SK-N-MC (cell line): Measurements from ENCODE around the gene UPP1.

Experiments used
- DNase-seq: peaks from one replicate; pipeline ENCODE4 v3.0.0-alpha.2; 2011; ENCODE audit warnings: low read depth, low spot score
- H3K27ac ChIP-seq: fragments of 200-600 bp; sonication (generic); 2 replicates; pipeline ENCODE4 v1.5.1; 2016; ENCODE audit warnings: mixed run types
- H3K36me3 ChIP-seq: fragments of 200-600 bp; sonication (generic); 2 replicates; pipeline ENCODE4 v1.6.1; 2017; ENCODE audit warnings: antibody characterized with exemption, low read length, mixed read lengths; ENCODE audit not compliant: insufficient read depth
- H3K4me3 ChIP-seq: fragments of 200-600 bp; sonication (generic); 2 replicates; pipeline ENCODE4 v1.5.1; 2016
- H3K9ac ChIP-seq: fragments of 200-600 bp; sonication (generic); 2 replicates; pipeline ENCODE4 v1.8.0; 2017; ENCODE audit warnings: mixed run types, mixed read lengths; ENCODE audit not compliant: insufficient read length
- H3K9me3 ChIP-seq: fragments of 200-600 bp; sonication (generic); 2 replicates; pipeline ENCODE4 v1.6.1; 2017; ENCODE audit warnings: low read depth, mild to moderate bottlenecking, antibody characterized with exemption, low read length, moderate library complexity, mixed read lengths
- EZH2 ChIP-seq: fragments of 200-600 bp; sonication (generic); IDR thresholded peaks from one replicate; pipeline ENCODE4 v1.6.1; 2017; ENCODE audit warnings: antibody characterized with exemption
- FOXP2 ChIP-seq: optimal IDR thresholded peaks from 2 replicates; pipeline ENCODE3; 2011; ENCODE audit warnings: mild to moderate bottlenecking, moderate library complexity; ENCODE audit not compliant: insufficient read depth; ENCODE audit errors: extremely low read length, control extremely low read depth
- POLR2AphosphoS5 ChIP-seq: IDR thresholded peaks from 2 replicates; pipeline ENCODE4 v1.6.1; 2012; ENCODE audit warnings: mild to moderate bottlenecking, low read depth, low read length, borderline replicate concordance

UPP1 gene

GRCh38 chr7:48049850-48050249, 39.2 kb upstream of the UPP1 start:
- Histone ChIP-seq H3K9me3 (no peaks in the 10 kb centered on the region), H3K4me3 (no peak overlapping the region), H3K36me3 (no peaks in the 10 kb centered on the region), H3K9ac (no peak overlapping the region), H3K27ac (no peak overlapping the region)
- DNase-seq: no peak
- no peak for TF ChIP-seq EZH2
- no peak for TF ChIP-seq FOXP2
- no peak for TF ChIP-seq POLR2AphosphoS5

- Histone ChIP-seq H3K36me3 (no peaks in the 10 kb centered on the region), H3K27ac (no peak overlapping the region), H3K9me3 (no peaks in the 10 kb centered on the region), H3K9ac (no peak overlapping the region), H3K4me3 (no peak overlapping the region)
- DNase-seq: no peak
- TF ChIP-seq POLR2AphosphoS5 (no peak), EZH2 (no peak), FOXP2 (no peak)
Measured at GRCh38 chr7:48052748-48053147, 36.3 kb upstream of the UPP1 start.

- Histone ChIP-seq H3K4me3 (no peak overlapping the region), H3K36me3 (no peaks in the 10 kb centered on the region), H3K9ac (no peak overlapping the region), H3K9me3 (no peaks in the 10 kb centered on the region), H3K27ac (no peak overlapping the region)
- no peak for DNase-seq
- TF ChIP-seq EZH2: no peak
- TF ChIP-seq POLR2AphosphoS5: no peak
- no peak for TF ChIP-seq FOXP2
Measured at GRCh38 chr7:48053736-48054135, 35.3 kb upstream of the UPP1 start.

DNA sequence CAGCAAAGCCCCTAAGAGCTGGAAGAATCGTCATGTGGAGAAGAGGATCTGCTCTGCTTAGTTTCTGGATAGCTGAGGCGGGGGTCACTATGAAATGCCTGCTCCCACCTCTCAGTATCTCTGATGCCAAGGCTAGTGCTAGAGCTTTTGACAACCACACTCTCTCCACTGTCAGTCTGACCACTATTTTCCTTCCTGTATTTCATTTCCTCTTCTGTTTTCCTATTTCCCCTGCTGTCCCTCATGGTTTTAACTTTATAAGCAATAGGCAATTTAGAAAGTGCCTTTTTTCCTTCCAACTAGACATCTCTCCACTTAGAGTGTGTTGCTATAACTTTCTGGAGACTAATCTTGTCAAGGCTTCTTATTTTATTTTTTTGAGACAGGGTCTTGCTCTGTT, 30.1 kb upstream of the UPP1 start:
- Histone ChIP-seq H3K9me3 (no peaks in the 10 kb centered on the region), H3K4me3 (no peak overlapping the region), H3K27ac (no peak overlapping the region), H3K36me3 (no peaks in the 10 kb centered on the region), H3K9ac (no peak overlapping the region)
- TF ChIP-seq EZH2 (no peak), POLR2AphosphoS5 (no peak), FOXP2 (no peak)
- DNase-seq: no peak

- Histone ChIP-seq H3K9me3 (no peaks in the 10 kb centered on the region), H3K4me3 (no peak overlapping the region), H3K27ac (no peak overlapping the region), H3K9ac (no peak overlapping the region), H3K36me3 (no peaks in the 10 kb centered on the region)
- no peak for DNase-seq
- TF ChIP-seq EZH2: no peak
- no peak for TF ChIP-seq FOXP2
- no peak for TF ChIP-seq POLR2AphosphoS5
Measured at GRCh38 chr7:48059706-48060105, 29.4 kb upstream of the UPP1 start.

- no peak overlapping the region for H3K4me3 ChIP-seq
- TF ChIP-seq POLR2AphosphoS5 (no peak), EZH2 (no peak), FOXP2 (no peak)
- H3K36me3 ChIP-seq: no peaks in the 10 kb centered on the region
Measured at GRCh38 chr7:48063985-48064384, 25.1 kb upstream of the UPP1 start.

DNA sequence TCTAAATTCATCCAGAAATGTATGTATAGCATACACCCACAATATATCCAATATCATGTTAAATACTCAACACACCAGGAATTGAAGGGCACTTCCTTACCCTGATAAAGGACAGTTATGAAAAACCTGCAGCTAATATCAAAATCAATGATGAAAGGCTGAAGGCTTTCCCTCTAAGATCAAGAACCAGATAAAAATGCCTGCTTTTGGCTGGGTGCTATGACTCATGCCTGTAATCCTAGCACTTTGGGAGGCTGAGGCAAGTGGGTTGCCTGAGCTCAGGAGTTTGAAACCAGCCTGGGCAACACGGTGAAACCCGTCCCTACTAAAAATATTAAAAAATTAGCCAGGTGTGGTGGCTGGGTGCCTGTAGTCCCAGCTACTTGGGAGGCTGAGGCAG, 21.6 kb upstream of the UPP1 start:
- H3K9me3 ChIP-seq: no peaks in the 10 kb centered on the region
- no peak overlapping the region for H3K4me3 ChIP-seq
- H3K9ac ChIP-seq: no peak overlapping the region
- no peak for DNase-seq
- no peak overlapping the region for H3K27ac ChIP-seq
- TF ChIP-seq POLR2AphosphoS5 (no peak), EZH2 (no peak), FOXP2 (no peak)
- no peaks in the 10 kb centered on the region for H3K36me3 ChIP-seq

More at GRCh38 chr7:48063985-48064384, 25.1 kb upstream of the UPP1 start:
- H3K9ac ChIP-seq: no peak overlapping the region
- H3K27ac ChIP-seq: no peak overlapping the region
- H3K9me3 ChIP-seq: no peaks in the 10 kb centered on the region
- DNase-seq: no peak

GRCh38 chr7:48074204-48074654, 14.8 kb upstream of the UPP1 start:
- no peaks in the 10 kb centered on the region for H3K36me3 ChIP-seq
- H3K9me3 ChIP-seq: no peaks in the 10 kb centered on the region
- no peak for DNase-seq
- no peak overlapping the region for H3K4me3 ChIP-seq
- TF ChIP-seq FOXP2 (no peak), POLR2AphosphoS5 (no peak), EZH2 (no peak)
- H3K27ac ChIP-seq: no peak overlapping the region
- no peak overlapping the region for H3K9ac ChIP-seq

DNA sequence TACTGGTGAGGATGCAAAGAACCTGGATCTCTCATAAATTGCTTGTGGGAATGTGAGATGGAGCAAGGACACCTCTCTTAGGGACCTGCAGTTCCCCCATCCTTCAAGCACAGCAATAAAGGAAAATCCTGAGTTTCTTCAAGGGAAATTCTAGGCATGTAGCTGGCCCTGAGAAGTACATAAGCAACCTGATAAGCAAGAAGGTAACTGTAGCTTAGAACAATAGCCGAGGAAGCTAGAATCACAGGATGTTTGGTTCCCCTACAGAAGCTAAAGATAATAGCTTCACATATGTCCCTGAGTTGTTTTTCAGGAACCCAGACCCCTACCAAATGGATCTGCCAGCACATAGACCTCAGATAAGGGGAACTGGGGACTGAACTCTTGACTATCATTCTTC, 11.6 kb upstream of the UPP1 start:
- Histone ChIP-seq H3K9ac (no peak overlapping the region), H3K9me3 (no peaks in the 10 kb centered on the region), H3K4me3 (no peak overlapping the region), H3K36me3 (no peaks in the 10 kb centered on the region), H3K27ac (no peak overlapping the region)
- no peak for DNase-seq
- no peak for TF ChIP-seq EZH2
- TF ChIP-seq FOXP2: no peak
- no peak for TF ChIP-seq POLR2AphosphoS5
